Esophagus squamous epithelium (tissue), 4 donors: Measurements from ENCODE around the gene LYZL1.

ENCODE experiments used
- CTCF ChIP-seq, 6 experiments: fragments of 450-650 bp in 4 of 6; fragments of 200-600 bp in 2 of 6; sonication (generic) in 2 of 6; IDR thresholded peaks; one replicate each; pipeline ENCODE4 v1.5.1; 2016 to 2019; ENCODE audit warnings: antibody characterized with exemption in 6 of 6, mild to moderate bottlenecking in 4 of 6, moderate library complexity in 4 of 6
- POLR2A ChIP-seq, 4 donors: fragments of 450-650 bp; IDR thresholded peaks; one replicate each; pipeline ENCODE4 v1.6.1; 2017; ENCODE audit warnings: antibody characterized with exemption in 4 of 4, mild to moderate bottlenecking in 4 of 4, moderate library complexity in 3 of 4

GRCh38 chr10:29246449-29246848, 42.4 kb upstream of the LYZL1 start:
- no peak for TF ChIP-seq POLR2A (IDR thresholded peaks at IDR 0.05)
- TF ChIP-seq CTCF (IDR thresholded peaks at IDR 0.05), result no peak
